Measurements from ENCODE around the gene SYNGR1. TPM values are rescaled to one million over a fixed set of nuclear protein-coding genes. Genes with fewer than 3 reads are reported as not detected.

Gene SYNGR1
- total RNA-seq, 4 donors from 2014 or later = 3.9 to 22.0 (median 6.8) TPM

DNA sequence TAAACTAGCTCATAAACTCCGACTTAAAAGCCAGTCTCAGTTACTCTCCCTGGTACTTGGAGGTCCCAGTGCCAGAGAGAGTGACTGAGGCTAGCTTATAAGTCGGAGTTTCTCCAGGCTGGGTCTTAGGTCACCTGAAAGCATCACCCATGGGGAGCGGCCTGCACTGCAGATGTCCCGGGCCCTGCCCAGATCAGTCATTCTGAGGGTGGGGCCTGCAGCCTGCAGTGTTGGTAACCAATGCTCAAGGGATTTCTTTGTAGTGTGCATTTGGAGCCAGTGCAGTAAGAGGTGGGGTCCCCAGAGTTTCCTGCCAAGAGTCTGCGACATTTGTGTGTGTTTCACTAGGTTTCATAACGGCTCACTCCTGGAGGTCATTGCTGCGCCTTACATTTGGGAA lies 64.6 kb downstream of the SYNGR1 start:
- H3K4me1 ChIP-seq = peaks cover 0 to 11% of the 10 kb centered on the region in 2 donors
- intact Hi-C loops (cut with DNase I) = no loop called here
- no peaks in the 10 kb centered on the region for H3K9me3 ChIP-seq
- 90 to 91% methylated on average over 6 to 7 of the region's 7 CpGs for WGBS, 2 donors
- H3K27ac ChIP-seq = no peak overlapping the region
- peaks cover 19 to 34% of the 10 kb centered on the region in 2 donors for H3K36me3 ChIP-seq
- TF ChIP-seq POLR2A (IDR thresholded peaks at IDR 0.05) = no peak
- TF ChIP-seq, protein P1, sequence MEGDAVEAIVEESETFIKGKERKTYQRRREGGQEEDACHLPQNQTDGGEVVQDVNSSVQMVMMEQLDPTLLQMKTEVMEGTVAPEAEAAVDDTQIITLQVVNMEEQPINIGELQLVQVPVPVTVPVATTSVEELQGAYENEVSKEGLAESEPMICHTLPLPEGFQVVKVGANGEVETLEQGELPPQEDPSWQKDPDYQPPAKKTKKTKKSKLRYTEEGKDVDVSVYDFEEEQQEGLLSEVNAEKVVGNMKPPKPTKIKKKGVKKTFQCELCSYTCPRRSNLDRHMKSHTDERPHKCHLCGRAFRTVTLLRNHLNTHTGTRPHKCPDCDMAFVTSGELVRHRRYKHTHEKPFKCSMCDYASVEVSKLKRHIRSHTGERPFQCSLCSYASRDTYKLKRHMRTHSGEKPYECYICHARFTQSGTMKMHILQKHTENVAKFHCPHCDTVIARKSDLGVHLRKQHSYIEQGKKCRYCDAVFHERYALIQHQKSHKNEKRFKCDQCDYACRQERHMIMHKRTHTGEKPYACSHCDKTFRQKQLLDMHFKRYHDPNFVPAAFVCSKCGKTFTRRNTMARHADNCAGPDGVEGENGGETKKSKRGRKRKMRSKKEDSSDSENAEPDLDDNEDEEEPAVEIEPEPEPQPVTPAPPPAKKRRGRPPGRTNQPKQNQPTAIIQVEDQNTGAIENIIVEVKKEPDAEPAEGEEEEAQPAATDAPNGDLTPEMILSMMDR (IDR thresholded peaks at IDR 0.05) = no peak
- no peak for DNase-seq
- H3K4me3 ChIP-seq (replicated peaks in 1 of 3) = no peak overlapping the region
- no peaks in the 10 kb centered on the region for H3K27me3 ChIP-seq

DNA sequence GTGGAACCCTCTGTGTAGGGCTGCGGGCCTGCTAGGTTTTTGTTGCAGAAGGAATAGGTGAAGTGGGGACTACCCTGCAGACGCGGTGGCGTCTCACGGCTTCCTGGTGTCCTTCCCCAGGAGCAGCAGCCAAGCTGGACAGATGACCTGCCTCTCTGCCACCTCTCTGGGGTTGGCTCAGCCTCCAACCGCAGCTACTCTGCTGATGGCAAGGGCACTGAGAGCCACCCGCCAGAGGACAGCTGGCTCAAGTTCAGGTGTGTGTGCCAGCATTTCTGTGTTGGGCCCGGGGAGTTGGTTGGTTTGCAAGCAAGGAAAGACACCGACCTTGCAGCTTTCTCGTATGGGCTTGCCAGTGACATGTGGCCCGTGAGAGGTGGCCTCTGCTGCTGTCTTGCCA lies 65.1 kb downstream of the SYNGR1 start:
- Histone ChIP-seq H3K27ac (no peak overlapping the region), H3K9me3 (no peaks in the 10 kb centered on the region), H3K27me3 (no peaks in the 10 kb centered on the region), H3K4me3 (replicated peaks in 1 of 3) (no peak overlapping the region), H3K4me1 (peaks cover 0 to 11% of the 10 kb centered on the region in 2 donors), H3K36me3 (peaks cover 23 to 39% of the 10 kb centered on the region in 2 donors)
- DNase-seq = peak; percentile 50 to 72
- intact Hi-C loops (cut with DNase I) = no loop called here
- 32 to 37% methylated on average over 7 to 11 of the region's 11 CpGs for whole genome bisulfite sequencing, 2 donors
- TF ChIP-seq POLR2A (IDR thresholded peaks at IDR 0.05) = no peak
- TF ChIP-seq, protein P1 (IDR thresholded peaks at IDR 0.05) = no peak

DNA sequence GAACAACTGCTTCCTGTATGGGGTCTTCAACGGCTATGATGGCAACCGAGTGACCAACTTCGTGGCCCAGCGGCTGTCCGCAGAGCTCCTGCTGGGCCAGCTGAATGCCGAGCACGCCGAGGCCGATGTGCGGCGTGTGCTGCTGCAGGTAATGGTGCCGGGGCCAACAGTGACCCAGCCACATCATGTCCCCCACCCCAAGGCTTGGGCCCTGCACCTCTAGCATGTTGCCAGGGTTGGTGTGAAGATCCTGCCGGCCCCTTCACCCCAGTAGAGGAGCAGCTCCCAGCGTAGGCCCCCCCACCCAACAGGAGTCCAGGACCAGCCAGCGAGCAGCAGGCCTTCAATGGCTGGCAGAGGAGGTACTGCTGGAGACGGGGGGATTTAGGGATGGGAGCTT lies 65.7 kb downstream of the SYNGR1 start:
- DNase-seq = no peak
- peaks cover 0 to 11% of the 10 kb centered on the region in 2 donors for H3K4me1 ChIP-seq
- TF ChIP-seq, protein P1 (IDR thresholded peaks at IDR 0.05) = no peak
- TF ChIP-seq POLR2A (IDR thresholded peaks at IDR 0.05) = no peak
- no peak overlapping the region for H3K4me3 ChIP-seq (replicated peaks in 1 of 3)
- peaks cover 29 to 44% of the 10 kb centered on the region in 2 donors for H3K36me3 ChIP-seq
- H3K27me3 ChIP-seq = no peaks in the 10 kb centered on the region
- H3K9me3 ChIP-seq = no peaks in the 10 kb centered on the region
- 93 to 98% methylated on average over 13 to 15 of the region's 16 CpGs for WGBS, 2 donors
- intact Hi-C loops (cut with DNase I) = no loop called here
- no peak overlapping the region for H3K27ac ChIP-seq

DNA sequence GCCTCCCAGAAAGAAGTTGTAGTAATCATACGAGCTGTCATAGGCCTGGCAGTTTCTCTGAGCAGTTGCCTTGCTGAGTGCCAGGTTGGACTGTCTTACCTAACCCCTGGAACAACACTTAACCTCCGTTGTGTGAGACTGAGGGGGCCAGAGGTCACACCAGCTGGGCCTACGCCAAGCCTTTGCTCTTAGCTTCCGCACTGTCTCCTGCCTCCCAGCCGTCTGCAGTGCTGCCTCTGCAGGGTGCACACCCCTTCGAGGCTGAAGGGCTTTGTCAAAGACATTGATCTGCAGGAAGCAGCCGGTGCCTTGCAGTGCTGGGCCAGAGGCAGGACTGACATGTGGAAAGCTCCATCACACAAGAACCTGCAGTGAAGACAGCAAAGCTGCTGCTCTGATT lies 66.5 kb downstream of the SYNGR1 start:
- TF ChIP-seq, protein P1 (IDR thresholded peaks at IDR 0.05) = no peak
- TF ChIP-seq POLR2A (IDR thresholded peaks at IDR 0.05) = no peak

GRCh38 chr22:39417641-39418040 lies 67.8 kb downstream of the SYNGR1 start:
- Histone ChIP-seq H3K4me3 (replicated peaks in 1 of 3) (no peak overlapping the region), H3K9me3 (no peaks in the 10 kb centered on the region), H3K36me3 (peaks cover 40 to 51% of the 10 kb centered on the region in 2 donors), H3K27me3 (no peaks in the 10 kb centered on the region), H3K27ac (no peak overlapping the region), H3K4me1 (peaks cover 0 to 4% of the 10 kb centered on the region in 2 donors)
- no peak for DNase-seq
- no peak for TF ChIP-seq POLR2A (IDR thresholded peaks at IDR 0.05)
- TF ChIP-seq, protein P1 (IDR thresholded peaks at IDR 0.05) = no peak
- intact Hi-C loops (cut with DNase I) = no loop called here
- WGBS, 2 donors = 94% methylated on average over 12 of the region's 12 CpGs

More for the DNA sequence above, 66.5 kb downstream of the SYNGR1 start:
- H3K36me3 ChIP-seq = peaks cover 34 to 44% of the 10 kb centered on the region in 2 donors
- H3K27me3 ChIP-seq = no peaks in the 10 kb centered on the region
- peaks cover 0 to 11% of the 10 kb centered on the region in 2 donors for H3K4me1 ChIP-seq
- intact Hi-C loops (cut with DNase I) = no loop called here
- no peak for DNase-seq
- no peak overlapping the region for H3K27ac ChIP-seq
- 82 to 89% methylated on average over 6 to 7 of the region's 7 CpGs for WGBS, 2 donors
- no peaks in the 10 kb centered on the region for H3K9me3 ChIP-seq
- H3K4me3 ChIP-seq (replicated peaks in 1 of 3) = no peak overlapping the region

Measured in thyroid gland (tissue), 4 donors.